HG03442 (cell line): ENCODE results near the gene TCIRG1.

Experiments
- ATAC-seq: cut with Tn5 transposase; IDR thresholded peaks from one replicate; pipeline ENCODE4 v1.9.1; 2021; ENCODE audit warnings: mild to moderate bottlenecking, moderate library complexity; ENCODE audit not compliant: unreplicated experiment

Gene TCIRG1

GRCh38 chr11:68036141-68036716, 2.6 kb upstream of the TCIRG1 start:
- ATAC-seq: no peak

DNA sequence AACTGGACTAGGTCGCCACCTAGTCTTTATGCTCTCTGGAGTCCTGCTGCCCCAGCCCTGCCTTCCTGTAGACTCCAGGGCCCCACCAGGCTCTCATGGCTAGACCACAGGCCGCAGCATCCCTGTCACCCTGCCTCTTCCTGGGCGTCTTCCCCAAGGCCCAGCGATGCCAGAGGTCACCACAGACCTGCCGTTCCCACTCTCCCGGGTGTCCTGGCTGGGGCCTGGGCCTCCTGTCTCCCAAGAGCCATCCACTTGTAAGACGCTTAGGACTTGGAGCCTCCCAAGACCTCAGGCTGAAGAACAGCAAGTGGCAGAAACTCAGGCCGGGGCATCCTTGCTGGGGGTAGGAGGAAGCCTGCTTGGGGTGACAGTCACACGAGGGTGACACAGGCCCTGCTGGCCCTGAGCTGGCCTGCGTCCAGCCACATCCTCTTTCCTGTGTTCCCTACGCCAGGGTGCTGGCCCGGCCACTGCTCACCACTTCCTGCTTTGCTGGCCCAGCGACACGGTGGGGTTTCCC, 2.0 kb upstream of the TCIRG1 start:
- no peak for ATAC-seq

GRCh38 chr11:68037411-68038225, 1.2 kb upstream of the TCIRG1 start:
- no peak for ATAC-seq

DNA sequence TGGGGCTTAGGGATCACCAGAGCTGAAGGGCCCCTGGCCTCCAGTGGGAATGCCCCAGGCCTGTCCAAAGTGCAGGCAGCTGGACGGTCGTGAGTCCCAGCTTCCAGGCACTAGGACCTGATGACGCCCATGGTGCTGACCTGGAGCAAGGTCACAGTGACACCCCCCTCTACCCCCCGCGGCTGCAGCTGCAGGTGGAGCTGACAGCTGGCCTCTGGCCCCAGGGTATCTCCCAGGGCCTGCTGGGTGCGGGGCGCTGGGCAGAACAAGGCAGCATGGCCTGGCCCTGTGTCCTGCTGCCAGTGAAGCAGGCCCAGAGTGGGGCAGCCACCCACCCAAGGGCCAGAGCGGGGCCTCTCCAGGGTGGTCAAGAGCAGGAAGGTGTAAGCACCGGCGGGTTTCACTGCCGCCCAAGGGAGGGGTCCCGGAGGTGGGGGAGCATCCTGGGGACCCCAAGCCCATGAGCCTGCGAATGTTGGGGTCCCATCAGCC, 553 bp upstream of the TCIRG1 start:
- ATAC-seq: no peak

DNA sequence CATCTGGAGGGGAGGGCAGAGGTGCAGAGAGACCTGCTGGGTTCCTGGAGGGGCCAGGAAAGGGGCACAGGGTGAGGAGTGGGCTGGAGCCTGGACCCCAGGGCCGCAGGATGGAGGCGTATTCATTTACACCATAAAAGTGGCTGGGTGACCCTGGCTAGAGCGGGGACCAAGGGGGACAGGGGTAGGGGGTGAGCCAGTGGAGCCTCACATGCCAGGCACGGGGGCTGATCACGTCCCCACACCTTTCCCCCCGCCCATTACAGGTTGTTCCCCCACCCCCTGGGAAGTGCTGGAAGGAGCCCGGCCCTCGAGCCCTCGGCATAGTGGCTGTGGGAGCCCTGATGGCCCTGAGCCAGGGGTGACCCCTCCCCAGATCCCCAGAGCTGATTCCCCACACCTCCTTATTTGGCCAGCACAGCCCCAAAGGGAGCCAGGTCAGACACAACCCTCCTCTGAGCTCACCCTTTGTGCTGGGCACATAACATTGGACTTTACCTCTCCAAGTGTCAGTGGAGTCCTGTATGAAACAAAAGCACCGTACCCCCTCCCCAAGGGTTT, 781 bp downstream of the TCIRG1 start:
- ATAC-seq: no peak

DNA sequence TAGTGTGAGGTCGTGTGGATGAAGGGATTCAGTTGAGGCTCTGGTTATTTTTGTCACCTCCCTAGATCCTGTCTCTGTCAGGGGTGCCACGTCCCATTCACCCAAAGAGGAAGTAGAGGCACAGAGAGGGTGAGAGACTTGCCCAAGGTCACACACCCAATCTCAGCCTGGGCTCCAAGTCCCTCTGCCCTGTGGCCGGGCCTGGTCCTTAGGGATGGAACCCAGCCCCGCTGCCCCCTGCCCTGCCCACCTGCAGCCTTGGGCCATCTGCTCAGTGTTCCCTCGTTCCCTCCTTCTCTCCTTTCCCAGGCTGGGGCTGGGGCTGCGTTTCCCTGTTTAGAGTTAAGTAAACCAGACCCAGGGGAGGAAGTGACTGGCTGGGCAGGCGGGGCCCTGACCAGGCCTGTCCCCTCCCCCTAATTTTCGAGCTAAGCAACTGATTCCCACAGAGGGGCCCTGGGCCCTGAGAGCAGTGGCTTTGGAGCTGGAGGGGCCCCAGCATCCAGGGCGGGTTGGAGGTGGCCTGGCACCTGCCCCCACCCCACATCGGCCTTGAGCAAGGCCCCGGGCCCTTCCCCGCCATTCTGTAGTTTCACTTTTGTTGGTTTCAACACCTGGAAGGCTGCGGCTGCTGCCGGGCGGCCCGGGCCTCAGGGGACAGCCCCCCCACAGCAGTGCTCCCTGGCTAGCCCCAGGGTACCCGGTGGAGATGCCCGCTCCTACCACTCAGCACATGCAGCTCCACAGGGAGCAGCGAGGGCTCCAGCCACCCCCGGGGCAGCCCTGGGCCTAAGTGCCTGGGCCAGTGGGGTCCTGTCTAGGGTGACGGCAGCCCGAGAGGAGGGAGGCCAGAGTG, 1.5 kb downstream of the TCIRG1 start:
- ATAC-seq: no peak

- ATAC-seq: no peak
These were observed 2.2 kb downstream of the TCIRG1 start for GRCh38 chr11:68040957-68041591.

DNA sequence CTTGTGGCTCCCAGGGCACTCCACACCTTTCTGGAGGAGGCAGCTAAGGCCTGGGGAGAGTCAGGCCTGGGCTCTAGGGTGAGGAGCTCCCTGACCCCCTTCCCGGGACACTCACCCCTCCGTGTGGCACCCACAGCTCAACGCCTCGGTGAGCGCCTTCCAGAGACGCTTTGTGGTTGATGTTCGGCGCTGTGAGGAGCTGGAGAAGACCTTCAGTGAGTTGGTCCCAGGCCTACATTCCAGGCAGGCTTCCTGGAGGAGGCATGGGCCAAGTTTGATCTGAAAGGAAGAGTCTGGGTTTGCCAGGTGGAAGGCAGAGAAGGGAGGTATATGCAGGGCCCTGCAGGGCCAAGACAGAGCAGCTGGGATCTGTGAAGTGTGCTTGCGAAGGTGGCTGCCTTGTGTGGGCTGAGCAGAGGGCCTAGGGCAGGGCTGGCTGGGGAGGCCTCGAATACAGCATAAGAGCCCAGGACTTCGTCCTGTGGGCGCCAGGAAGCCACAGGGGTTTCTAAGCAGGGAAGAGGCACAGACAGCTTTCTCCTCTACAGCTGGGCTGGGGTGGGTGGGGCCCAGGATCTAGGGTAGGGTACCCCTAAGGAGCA, 2.9 kb downstream of the TCIRG1 start:
- ATAC-seq: no peak

- ATAC-seq: no peak
These were observed 3.6 kb downstream of the TCIRG1 start for GRCh38 chr11:68042219-68043028.

DNA sequence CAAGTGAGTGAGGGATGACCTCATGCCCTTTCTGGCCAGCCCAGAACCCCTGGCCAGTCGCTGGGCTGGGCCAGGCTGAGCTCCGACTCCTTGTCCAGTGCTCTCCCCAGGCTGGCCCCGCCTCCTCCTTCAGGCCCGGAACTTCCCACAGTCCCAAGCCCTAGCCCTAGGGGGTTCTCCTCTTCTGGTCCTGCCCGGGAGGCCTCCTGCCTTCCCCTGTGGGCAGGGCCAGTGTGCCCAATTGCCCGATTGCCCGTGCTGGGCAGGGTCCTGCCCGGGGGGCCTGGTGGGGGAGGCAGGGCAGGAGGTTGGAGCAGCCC, 4.2 kb downstream of the TCIRG1 start:
- no peak for ATAC-seq

DNA sequence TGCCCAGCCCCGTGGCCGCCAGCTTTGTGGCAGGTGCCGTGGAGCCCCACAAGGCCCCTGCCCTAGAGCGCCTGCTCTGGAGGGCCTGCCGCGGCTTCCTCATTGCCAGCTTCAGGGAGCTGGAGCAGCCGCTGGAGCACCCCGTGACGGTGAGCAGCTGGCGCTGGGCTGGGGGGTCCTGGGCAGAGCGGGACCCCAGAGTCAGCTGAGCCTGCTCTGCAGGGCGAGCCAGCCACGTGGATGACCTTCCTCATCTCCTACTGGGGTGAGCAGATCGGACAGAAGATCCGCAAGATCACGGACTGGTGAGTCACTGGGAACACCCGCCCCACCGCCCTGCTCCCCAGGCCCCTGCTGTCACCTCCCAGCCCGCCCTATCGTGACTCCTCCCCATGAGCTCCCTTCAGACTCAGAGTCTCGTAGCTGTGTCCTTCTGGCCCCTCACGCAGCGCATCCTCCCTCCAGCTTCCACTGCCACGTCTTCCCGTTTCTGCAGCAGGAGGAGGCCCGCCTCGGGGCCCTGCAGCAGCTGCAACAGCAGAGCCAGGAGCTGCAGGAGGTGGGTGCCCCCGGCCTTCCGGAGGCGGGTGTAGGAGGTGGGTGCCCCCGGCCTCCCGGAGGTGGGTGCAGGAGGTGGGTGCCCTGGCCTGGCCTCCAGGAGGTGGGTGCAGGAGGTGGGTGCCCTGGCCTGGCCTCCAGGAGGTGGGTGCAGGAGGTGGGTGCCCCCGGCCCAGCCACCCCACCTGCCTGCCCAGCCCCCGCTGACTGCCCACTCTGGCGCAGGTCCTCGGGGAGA, 4.7 kb downstream of the TCIRG1 start:
- ATAC-seq: no peak

- ATAC-seq: no peak
These were observed 5.5 kb downstream of the TCIRG1 start for GRCh38 chr11:68044145-68044813.

- no peak for ATAC-seq
These were observed 6.1 kb downstream of the TCIRG1 start for GRCh38 chr11:68044898-68045351.

GRCh38 chr11:68047437-68048290, 8.8 kb downstream of the TCIRG1 start:
- no peak for ATAC-seq

DNA sequence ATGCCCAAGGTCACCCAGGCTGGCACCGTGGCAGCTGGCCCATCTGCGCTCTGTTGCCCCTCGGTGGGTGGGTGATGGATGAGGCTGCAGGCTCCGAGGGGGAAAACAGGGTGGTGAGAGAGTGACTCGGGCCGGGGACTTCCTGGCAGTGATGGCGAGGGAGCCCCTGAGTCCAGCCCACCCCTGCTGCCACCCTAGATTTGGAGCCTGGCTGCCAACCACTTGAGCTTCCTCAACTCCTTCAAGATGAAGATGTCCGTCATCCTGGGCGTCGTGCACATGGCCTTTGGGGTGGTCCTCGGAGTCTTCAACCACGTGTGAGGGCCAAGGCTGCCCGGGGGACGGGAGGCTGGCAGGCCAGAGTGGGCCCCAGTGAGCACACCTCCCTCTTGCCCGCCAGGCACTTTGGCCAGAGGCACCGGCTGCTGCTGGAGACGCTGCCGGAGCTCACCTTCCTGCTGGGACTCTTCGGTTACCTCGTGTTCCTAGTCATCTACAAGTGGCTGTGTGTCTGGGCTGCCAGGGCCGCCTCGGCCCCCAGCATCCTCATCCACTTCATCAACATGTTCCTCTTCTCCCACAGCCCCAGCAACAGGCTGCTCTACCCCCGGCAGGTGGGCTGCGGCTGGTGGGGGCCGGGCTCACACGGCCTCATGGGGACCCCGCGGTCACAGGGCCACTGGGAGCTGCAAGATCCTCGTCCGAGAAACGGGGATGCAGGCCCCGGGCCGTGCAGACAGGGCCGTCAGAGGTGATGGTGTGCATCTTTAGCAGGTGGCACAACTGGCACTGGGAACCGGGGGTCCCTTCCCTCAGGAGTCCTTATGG, 10.1 kb downstream of the TCIRG1 start:
- no peak for ATAC-seq
